AG09319 (cell line): ENCODE results near the gene HBP1.
A peak's percentile ranks its signal among the peaks of the same experiment; 100 is the strongest.

ENCODE experiments used
- DNase-seq: peaks from one replicate; pipeline ENCODE4 v3.0.0-alpha.2; 2010; ENCODE audit warnings: low read depth; ENCODE audit errors: extremely low read depth
- CTCF ChIP-seq: IDR thresholded peaks from 2 replicates; pipeline ENCODE4 v1.5.1; 2011; ENCODE audit warnings: low read depth, mild to moderate bottlenecking, inconsistent platforms, low read length, moderate library complexity

The HBP1 gene

GRCh38 chr7:107194052-107194451, 25.2 kb downstream of the HBP1 start:
- no peak for DNase-seq

GRCh38 chr7:107196834-107197610, 28.2 kb downstream of the HBP1 start:
- DNase-seq: no peak
- TF ChIP-seq CTCF: no peak

More at GRCh38 chr7:107194052-107194451, 25.2 kb downstream of the HBP1 start:
- TF ChIP-seq CTCF: no peak; the same call in none of the 2 replicates

- DNase-seq: no peak
- TF ChIP-seq CTCF: peak; percentile 32
These were observed 33.1 kb downstream of the HBP1 start for GRCh38 chr7:107201795-107202450.

GRCh38 chr7:107203607-107204006, 34.8 kb downstream of the HBP1 start:
- TF ChIP-seq CTCF: no peak
- DNase-seq: no peak

GRCh38 chr7:107206136-107206535, 37.3 kb downstream of the HBP1 start:
- DNase-seq: no peak
- no peak for TF ChIP-seq CTCF

- DNase-seq: no peak
These were observed 37.9 kb downstream of the HBP1 start for GRCh38 chr7:107206706-107207105.

More at GRCh38 chr7:107206706-107207105, 37.9 kb downstream of the HBP1 start:
- TF ChIP-seq CTCF: no peak
